Measurements from ENCODE around the gene POU4F1. TPM values are rescaled to one million over a fixed set of nuclear protein-coding genes. Genes with fewer than 3 reads are reported as not detected.
A peak's percentile ranks its signal among the peaks of the same experiment; 100 is the strongest.
"Not testable (repeated sequence)": the region's sequence is repeated elsewhere in the genome, so short reads cannot be mapped to it uniquely, and the experiment has no call there.

Gene POU4F1, protein sequence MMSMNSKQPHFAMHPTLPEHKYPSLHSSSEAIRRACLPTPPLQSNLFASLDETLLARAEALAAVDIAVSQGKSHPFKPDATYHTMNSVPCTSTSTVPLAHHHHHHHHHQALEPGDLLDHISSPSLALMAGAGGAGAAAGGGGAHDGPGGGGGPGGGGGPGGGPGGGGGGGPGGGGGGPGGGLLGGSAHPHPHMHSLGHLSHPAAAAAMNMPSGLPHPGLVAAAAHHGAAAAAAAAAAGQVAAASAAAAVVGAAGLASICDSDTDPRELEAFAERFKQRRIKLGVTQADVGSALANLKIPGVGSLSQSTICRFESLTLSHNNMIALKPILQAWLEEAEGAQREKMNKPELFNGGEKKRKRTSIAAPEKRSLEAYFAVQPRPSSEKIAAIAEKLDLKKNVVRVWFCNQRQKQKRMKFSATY
- total RNA-seq (ENCODE audit: unreplicated experiment): 3.2 TPM
- long read RNA-seq: 0 reads

GRCh38 chr13:78603240-78603957 is at the start of gene POU4F1:
POU4F1 (minus strand) TSS chr13:78603552; CDS start chr13:78603326, 226 bp downstream.
- Mint-ChIP-seq H3K27me3 (ENCODE audit: unreplicated experiment) (peaks cover 46% of the 10 kb centered on the region), H3K9me3 (ENCODE audit: unreplicated experiment) (no peaks in the 10 kb centered on the region), H3K4me3 (ENCODE audit: unreplicated experiment) (peak within 1 kb of the TSS; percentile 93), H3K36me3 (ENCODE audit: low read depth, unreplicated experiment) (peaks cover 8% of the 10 kb centered on the region), H3K27ac (ENCODE audit: unreplicated experiment) (peak within 1 kb of the TSS; percentile 0), H3K4me1 (ENCODE audit: unreplicated experiment) (peaks cover 51% of the 10 kb centered on the region)
- DNase-seq (ENCODE audit: low spot score): peak; percentile 82
- no peak for TF ChIP-seq CTCF (IDR thresholded peaks at IDR 0.05; ENCODE audit: unreplicated experiment)

- no peaks in the 10 kb centered on the region for H3K36me3 Mint-ChIP-seq (ENCODE audit: low read depth, unreplicated experiment)
- no peak for TF ChIP-seq CTCF (IDR thresholded peaks at IDR 0.05; ENCODE audit: unreplicated experiment)
- H3K4me3 Mint-ChIP-seq (ENCODE audit: unreplicated experiment): no peak overlapping the region
- H3K9me3 Mint-ChIP-seq (ENCODE audit: unreplicated experiment): no peaks in the 10 kb centered on the region
- DNase-seq (ENCODE audit: low spot score): no peak
- H3K27me3 Mint-ChIP-seq (ENCODE audit: unreplicated experiment): no peaks in the 10 kb centered on the region
- H3K4me1 Mint-ChIP-seq (ENCODE audit: unreplicated experiment): peaks cover 24% of the 10 kb centered on the region
- no peak overlapping the region for H3K27ac Mint-ChIP-seq (ENCODE audit: unreplicated experiment)
Measured at GRCh38 chr13:78652651-78653050, 49.3 kb upstream of the POU4F1 start.

- no peak overlapping the region for H3K27ac Mint-ChIP-seq (ENCODE audit: unreplicated experiment)
- no peaks in the 10 kb centered on the region for H3K9me3 Mint-ChIP-seq (ENCODE audit: unreplicated experiment)
- no peaks in the 10 kb centered on the region for H3K27me3 Mint-ChIP-seq (ENCODE audit: unreplicated experiment)
- H3K4me3 Mint-ChIP-seq (ENCODE audit: unreplicated experiment): no peak overlapping the region
- DNase-seq (ENCODE audit: low spot score): no peak
- no peaks in the 10 kb centered on the region for H3K36me3 Mint-ChIP-seq (ENCODE audit: low read depth, unreplicated experiment)
- peaks cover 34% of the 10 kb centered on the region for H3K4me1 Mint-ChIP-seq (ENCODE audit: unreplicated experiment)
- no peak for TF ChIP-seq CTCF (IDR thresholded peaks at IDR 0.05; ENCODE audit: unreplicated experiment)
Measured at GRCh38 chr13:78650717-78651083, 47.3 kb upstream of the POU4F1 start.

GRCh38 chr13:78649997-78650716 is 46.8 kb upstream of the POU4F1 start:
- H3K4me1 Mint-ChIP-seq (ENCODE audit: unreplicated experiment): peaks cover 29% of the 10 kb centered on the region
- no peak for TF ChIP-seq CTCF (IDR thresholded peaks at IDR 0.05; ENCODE audit: unreplicated experiment)
- no peak overlapping the region for H3K4me3 Mint-ChIP-seq (ENCODE audit: unreplicated experiment)
- H3K27ac Mint-ChIP-seq (ENCODE audit: unreplicated experiment): no peak overlapping the region
- H3K27me3 Mint-ChIP-seq (ENCODE audit: unreplicated experiment): no peaks in the 10 kb centered on the region
- H3K36me3 Mint-ChIP-seq (ENCODE audit: low read depth, unreplicated experiment): no peaks in the 10 kb centered on the region
- no peaks in the 10 kb centered on the region for H3K9me3 Mint-ChIP-seq (ENCODE audit: unreplicated experiment)
- no peak for DNase-seq (ENCODE audit: low spot score)

DNA sequence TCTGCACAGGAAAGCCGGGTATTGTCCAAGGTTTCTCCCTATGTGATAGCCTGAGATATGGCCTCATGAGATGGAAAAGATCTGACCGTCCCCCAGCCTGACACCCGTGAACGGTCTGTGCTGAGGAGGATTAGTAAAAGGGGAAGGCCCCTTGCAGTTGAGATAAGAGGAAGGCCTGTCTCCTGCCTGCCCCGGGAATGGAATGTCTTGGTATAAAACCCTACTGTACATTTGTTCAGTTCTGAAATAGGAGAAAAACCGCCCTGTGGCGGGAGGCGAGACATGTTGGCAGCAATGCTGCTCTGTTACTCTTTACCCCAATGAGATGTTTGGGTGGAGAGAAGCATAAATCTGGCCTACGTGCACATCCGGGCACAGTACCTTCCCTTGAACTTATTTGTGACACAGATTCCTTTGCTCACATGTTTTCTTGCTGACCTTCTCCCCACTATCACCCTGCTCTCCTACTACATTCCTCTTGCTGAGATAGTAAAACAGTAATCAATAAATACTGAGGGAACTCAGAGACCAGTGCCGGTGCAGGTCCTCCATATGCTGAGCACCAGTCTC is 43.8 kb upstream of the POU4F1 start:
- H3K9me3 Mint-ChIP-seq (ENCODE audit: unreplicated experiment); DNase-seq (ENCODE audit: low spot score): not testable (repeated sequence)
- peak overlapping the region; percentile 49 for H3K27ac Mint-ChIP-seq (ENCODE audit: unreplicated experiment)

More for the DNA sequence above, 43.8 kb upstream of the POU4F1 start:
- not testable (repeated sequence) for H3K27me3 Mint-ChIP-seq (ENCODE audit: unreplicated experiment); H3K36me3 Mint-ChIP-seq (ENCODE audit: low read depth, unreplicated experiment)
- Mint-ChIP-seq H3K4me1 (ENCODE audit: unreplicated experiment) (peaks cover 24% of the 10 kb centered on the region), H3K4me3 (ENCODE audit: unreplicated experiment) (peak overlapping the region; percentile 9)
